ENCODE results near the gene SPATA22. TPM values are rescaled to one million over a fixed set of nuclear protein-coding genes. Genes with fewer than 3 reads are reported as not detected.
"Not testable (repeated sequence)": the region's sequence is repeated elsewhere in the genome, so short reads cannot be mapped to it uniquely, and the experiment has no call there.

Gene SPATA22
- total RNA-seq, 1 donor from 2014 or later, result not detected

DNA sequence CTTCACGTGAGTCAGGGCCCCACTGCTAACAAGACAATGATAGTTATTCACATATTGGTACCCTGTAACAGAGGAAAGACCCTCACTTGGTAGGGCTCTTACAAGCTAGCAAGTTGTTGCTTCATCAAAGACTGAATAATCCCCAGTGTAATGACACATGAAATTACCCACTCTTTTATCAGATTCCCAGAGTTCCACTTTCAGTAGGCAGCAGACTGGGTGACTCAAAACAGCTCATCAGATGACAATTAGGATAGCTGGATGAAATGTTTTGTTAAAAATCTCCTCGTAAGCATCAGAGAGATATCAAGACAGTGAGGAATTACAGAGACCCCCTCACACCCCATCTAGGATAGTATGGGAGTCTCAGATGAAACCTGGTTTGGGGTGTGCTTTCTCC lies 31.2 kb downstream of the SPATA22 start:
- H3K27me3 Mint-ChIP-seq, result peaks cover 13% of the 10 kb centered on the region
- ATAC-seq (ENCODE audit: low read depth) (no peak), DNase-seq (no peak)
- H3K9me3 Mint-ChIP-seq, result no peaks in the 10 kb centered on the region
- ChIA-PET POLR2A (no interaction called here), CTCF (no interaction called here)
- no peak overlapping the region for H3K4me3 Mint-ChIP-seq
- TF ChIP-seq, protein P1, sequence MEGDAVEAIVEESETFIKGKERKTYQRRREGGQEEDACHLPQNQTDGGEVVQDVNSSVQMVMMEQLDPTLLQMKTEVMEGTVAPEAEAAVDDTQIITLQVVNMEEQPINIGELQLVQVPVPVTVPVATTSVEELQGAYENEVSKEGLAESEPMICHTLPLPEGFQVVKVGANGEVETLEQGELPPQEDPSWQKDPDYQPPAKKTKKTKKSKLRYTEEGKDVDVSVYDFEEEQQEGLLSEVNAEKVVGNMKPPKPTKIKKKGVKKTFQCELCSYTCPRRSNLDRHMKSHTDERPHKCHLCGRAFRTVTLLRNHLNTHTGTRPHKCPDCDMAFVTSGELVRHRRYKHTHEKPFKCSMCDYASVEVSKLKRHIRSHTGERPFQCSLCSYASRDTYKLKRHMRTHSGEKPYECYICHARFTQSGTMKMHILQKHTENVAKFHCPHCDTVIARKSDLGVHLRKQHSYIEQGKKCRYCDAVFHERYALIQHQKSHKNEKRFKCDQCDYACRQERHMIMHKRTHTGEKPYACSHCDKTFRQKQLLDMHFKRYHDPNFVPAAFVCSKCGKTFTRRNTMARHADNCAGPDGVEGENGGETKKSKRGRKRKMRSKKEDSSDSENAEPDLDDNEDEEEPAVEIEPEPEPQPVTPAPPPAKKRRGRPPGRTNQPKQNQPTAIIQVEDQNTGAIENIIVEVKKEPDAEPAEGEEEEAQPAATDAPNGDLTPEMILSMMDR (IDR thresholded peaks at IDR 0.05), result no peak
- intact Hi-C loops (cut with micrococcal nuclease), result no loop called here
- no peaks in the 10 kb centered on the region for H3K36me3 Mint-ChIP-seq (ENCODE audit: low read depth)
- H3K27ac Mint-ChIP-seq, result no peak overlapping the region
- no peaks in the 10 kb centered on the region for H3K4me1 Mint-ChIP-seq

DNA sequence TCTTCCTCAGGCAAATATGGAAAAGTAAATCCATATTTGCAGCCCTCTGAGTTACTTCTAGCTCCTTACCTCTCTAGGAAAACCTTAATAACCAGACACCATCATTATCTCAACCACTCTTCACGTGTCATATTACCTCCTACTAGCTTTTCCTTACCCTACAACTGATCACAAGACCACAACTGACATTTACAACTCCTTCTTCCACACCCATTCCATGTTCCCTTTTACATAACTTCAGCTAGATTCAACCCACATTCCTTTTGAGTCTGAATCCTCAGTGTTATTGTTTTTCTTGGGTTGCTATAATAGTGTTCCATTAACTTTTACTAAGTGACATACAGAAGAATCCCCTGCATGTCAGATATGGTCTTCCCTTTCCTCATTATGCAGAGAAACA lies 33.3 kb downstream of the SPATA22 start:
- H3K4me1 Mint-ChIP-seq, result no peaks in the 10 kb centered on the region
- POLR2A ChIA-PET, result no interaction called here
- H3K36me3 Mint-ChIP-seq (ENCODE audit: low read depth), result no peaks in the 10 kb centered on the region
- intact Hi-C loops (cut with micrococcal nuclease), result no loop called here
- peaks cover 14% of the 10 kb centered on the region for H3K27me3 Mint-ChIP-seq
- H3K9me3 Mint-ChIP-seq, result no peaks in the 10 kb centered on the region
- TF ChIP-seq, protein P1 (IDR thresholded peaks at IDR 0.05), result no peak
- no peak overlapping the region for H3K27ac Mint-ChIP-seq
- H3K4me3 Mint-ChIP-seq, result no peak overlapping the region
- DNase-seq, result no peak
- CTCF ChIA-PET, result no interaction called here
- ATAC-seq (ENCODE audit: low read depth), result no peak

DNA sequence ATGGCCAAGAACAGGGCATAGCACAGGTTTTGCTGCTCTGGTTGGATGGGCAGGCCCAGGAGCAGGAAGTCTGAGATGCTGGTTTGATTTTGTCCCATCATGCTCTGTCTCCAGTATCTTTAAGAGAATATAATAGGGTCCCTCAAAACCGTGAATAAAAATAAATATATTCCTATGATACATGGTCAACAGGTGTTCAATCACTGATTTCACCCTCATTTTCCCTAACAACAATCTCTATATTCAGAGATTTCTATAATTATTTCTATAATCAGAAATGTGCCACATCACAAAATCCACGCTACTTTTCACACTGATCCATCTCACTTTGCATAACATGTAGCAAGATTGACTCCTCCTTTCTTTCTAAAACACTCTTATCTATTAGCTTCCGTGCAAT lies 37.9 kb downstream of the SPATA22 start, which contains the start of gene OR1E2:
TSS of gene OR1E2 (minus strand) at position 101 of the 400 bp plus-strand sequence. CDS start at position 101, 0 bp downstream.
- Mint-ChIP-seq H3K27ac (no peak within 1 kb of the TSS), H3K9me3 (peaks cover 7% of the 10 kb centered on the region), H3K27me3 (peaks cover 15% of the 10 kb centered on the region), H3K36me3 (ENCODE audit: low read depth) (no peaks in the 10 kb centered on the region), H3K4me3 (no peak within 1 kb of the TSS), H3K4me1 (no peaks in the 10 kb centered on the region)
- ATAC-seq (ENCODE audit: low read depth) (no peak), DNase-seq (no peak)
- intact Hi-C loops (cut with micrococcal nuclease), result no loop called here
- ChIA-PET CTCF (no interaction called here), POLR2A (no interaction called here)
- TF ChIP-seq, protein P1 (IDR thresholded peaks at IDR 0.05), result no peak

DNA sequence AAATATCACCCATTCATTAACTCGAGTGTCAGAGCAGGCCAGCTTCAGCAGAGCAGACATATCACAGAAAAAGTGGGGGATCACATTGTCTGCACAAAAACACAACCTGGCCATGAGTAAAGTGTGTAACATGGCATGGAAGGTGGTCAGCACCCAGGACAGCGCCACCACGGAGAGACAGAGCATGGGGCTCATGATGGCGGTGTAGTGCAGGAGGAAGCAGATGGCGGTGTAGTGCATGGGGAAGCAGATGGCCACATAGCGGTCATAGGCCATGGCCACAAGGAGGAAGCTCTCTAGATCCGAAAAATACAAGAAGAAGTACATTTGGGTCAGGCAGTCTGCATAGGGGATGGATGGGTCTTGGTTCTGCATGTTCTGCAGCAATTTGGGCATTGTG lies 38.4 kb downstream of the SPATA22 start:
- H3K36me3 Mint-ChIP-seq (ENCODE audit: low read depth); DNase-seq; H3K9me3 Mint-ChIP-seq; H3K27ac Mint-ChIP-seq; ATAC-seq (ENCODE audit: low read depth); H3K4me1 Mint-ChIP-seq; H3K4me3 Mint-ChIP-seq; intact Hi-C loops (cut with micrococcal nuclease); POLR2A ChIA-PET; CTCF ChIA-PET: not testable (repeated sequence)
- H3K27me3 Mint-ChIP-seq, result peaks cover 17% of the 10 kb centered on the region

DNA sequence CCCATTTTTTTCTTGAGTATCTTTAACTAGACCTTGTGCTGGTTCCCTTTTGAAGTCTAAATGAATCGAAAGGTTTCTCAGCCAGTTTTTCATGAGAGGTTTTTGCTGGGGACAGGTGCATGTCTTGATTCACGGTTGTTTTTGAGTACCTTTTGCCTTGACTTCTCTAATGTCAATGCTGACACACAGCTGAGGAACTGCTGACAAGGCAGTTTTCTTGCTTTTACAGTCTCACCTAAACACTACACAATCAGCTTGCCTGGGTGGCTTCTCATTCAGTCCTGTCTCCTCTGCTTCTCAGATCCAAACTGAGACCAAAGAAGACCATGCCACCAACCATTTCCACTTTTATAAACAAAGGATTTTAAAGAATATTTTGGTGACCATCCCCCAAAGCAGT lies 53.4 kb downstream of the SPATA22 start:
- intact Hi-C loops (cut with micrococcal nuclease), result no loop called here
- ChIA-PET POLR2A (no interaction called here), CTCF (no interaction called here)
- DNase-seq (no peak), ATAC-seq (ENCODE audit: low read depth) (no peak)
- H3K9me3 Mint-ChIP-seq, result no peaks in the 10 kb centered on the region
- TF ChIP-seq, protein P1 (IDR thresholded peaks at IDR 0.05), result no peak
- H3K4me1 Mint-ChIP-seq, result no peaks in the 10 kb centered on the region
- no peak overlapping the region for H3K27ac Mint-ChIP-seq
- no peaks in the 10 kb centered on the region for H3K36me3 Mint-ChIP-seq (ENCODE audit: low read depth)
- peaks cover 29% of the 10 kb centered on the region for H3K27me3 Mint-ChIP-seq
- no peak overlapping the region for H3K4me3 Mint-ChIP-seq

DNA sequence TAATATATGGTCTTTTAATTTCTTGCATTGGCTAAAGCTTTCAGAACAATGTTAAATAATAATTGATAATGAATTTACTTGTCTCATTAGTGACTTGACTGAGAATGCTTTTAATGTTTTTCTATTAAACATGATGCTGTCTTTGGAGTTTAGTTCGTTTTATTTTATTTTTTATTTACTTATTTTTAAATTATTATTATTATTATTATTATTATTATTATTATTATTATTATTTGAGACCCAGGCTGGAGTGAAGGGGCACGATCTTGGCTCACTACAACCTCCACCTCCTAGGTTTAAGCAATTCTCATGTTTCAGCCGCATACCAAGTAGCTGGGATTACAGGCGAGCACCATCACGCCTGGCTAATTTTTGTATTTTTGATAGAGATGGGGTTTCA lies 56.0 kb downstream of the SPATA22 start:
- no peaks in the 10 kb centered on the region for H3K4me1 Mint-ChIP-seq
- no peak for DNase-seq
- no peaks in the 10 kb centered on the region for H3K36me3 Mint-ChIP-seq (ENCODE audit: low read depth)
- TF ChIP-seq, protein P1 (IDR thresholded peaks at IDR 0.05), result no peak
- H3K27ac Mint-ChIP-seq, result no peak overlapping the region
- ChIA-PET POLR2A (no interaction called here), CTCF (no interaction called here)
- peaks cover 31% of the 10 kb centered on the region for H3K27me3 Mint-ChIP-seq
- H3K4me3 Mint-ChIP-seq, result no peak overlapping the region
- no peaks in the 10 kb centered on the region for H3K9me3 Mint-ChIP-seq
- no peak for ATAC-seq (ENCODE audit: low read depth)
- intact Hi-C loops (cut with micrococcal nuclease), result no loop called here

DNA sequence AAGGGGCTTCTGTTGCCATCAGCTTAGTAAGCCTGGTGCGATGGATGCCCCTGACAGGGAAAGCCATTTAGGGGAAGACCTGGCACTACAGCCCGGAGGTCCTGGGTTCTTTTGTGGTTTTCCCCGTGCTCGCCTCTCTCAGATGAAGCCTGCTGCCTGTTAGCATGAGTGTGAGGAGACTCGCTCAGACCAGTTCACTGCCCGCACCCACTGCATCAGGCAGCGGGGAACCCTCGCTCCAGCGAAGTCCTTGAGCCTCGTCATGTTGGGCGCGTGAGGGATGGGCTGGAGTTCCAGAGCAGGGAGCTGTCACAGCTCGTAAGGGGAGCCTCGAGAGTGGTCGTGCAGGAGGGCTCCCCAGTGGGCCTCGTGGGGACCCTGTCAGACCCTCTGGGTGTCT lies 59.4 kb downstream of the SPATA22 start:
- H3K27ac Mint-ChIP-seq; H3K4me3 Mint-ChIP-seq; DNase-seq; intact Hi-C loops (cut with micrococcal nuclease); H3K4me1 Mint-ChIP-seq; ATAC-seq (ENCODE audit: low read depth); CTCF ChIA-PET; POLR2A ChIA-PET; H3K36me3 Mint-ChIP-seq (ENCODE audit: low read depth); H3K9me3 Mint-ChIP-seq: not testable (repeated sequence)
- H3K27me3 Mint-ChIP-seq, result peaks cover 28% of the 10 kb centered on the region

Measured in activated B cell treated with CpG ODN at 0.5 μM for 24 hours (primary cell).